ENCODE results near the gene CLEC20A.
A peak's percentile ranks its signal among the peaks of the same experiment; 100 is the strongest.

The CLEC20A gene

GRCh38 chr1:178470411-178470960 lies 26.3 kb downstream of the CLEC20A start:
- TF ChIP-seq JUND (IDR thresholded peaks at IDR 0.05; ENCODE audit: low read depth), result no peak
- in situ Hi-C loops (cut with HindIII; ENCODE audit: low pct_unique_long_range_greater_than_20kb, low sequenced_read_pairs), result no loop called here
- DNase-seq (ENCODE audit: low read depth in 1 of 2, low spot score in 1 of 2), result peak in 1 of 2 experiments; percentile 12

- in situ Hi-C loops (cut with HindIII; ENCODE audit: low pct_unique_long_range_greater_than_20kb, low sequenced_read_pairs), result no loop called here
- no peak for DNase-seq (ENCODE audit: low read depth in 1 of 2, low spot score in 1 of 2)
- no peak for TF ChIP-seq JUND (IDR thresholded peaks at IDR 0.05; ENCODE audit: low read depth)
Measured at GRCh38 chr1:178467837-178468236, 28.9 kb downstream of the CLEC20A start.

- in situ Hi-C loops (cut with HindIII; ENCODE audit: low pct_unique_long_range_greater_than_20kb, low sequenced_read_pairs), result no loop called here
- no peak for TF ChIP-seq JUND (IDR thresholded peaks at IDR 0.05; ENCODE audit: low read depth)
- no peak for DNase-seq (ENCODE audit: low read depth in 1 of 2, low spot score in 1 of 2)
Measured at GRCh38 chr1:178465011-178465410, 31.8 kb downstream of the CLEC20A start.

GRCh38 chr1:178464566-178464965 lies 32.2 kb downstream of the CLEC20A start:
- in situ Hi-C loops (cut with HindIII; ENCODE audit: low pct_unique_long_range_greater_than_20kb, low sequenced_read_pairs), result no loop called here
- no peak for DNase-seq (ENCODE audit: low read depth in 1 of 2, low spot score in 1 of 2)
- TF ChIP-seq JUND (IDR thresholded peaks at IDR 0.05; ENCODE audit: low read depth), result no peak

- in situ Hi-C loops (cut with HindIII; ENCODE audit: low pct_unique_long_range_greater_than_20kb, low sequenced_read_pairs), result no loop called here
- TF ChIP-seq JUND (IDR thresholded peaks at IDR 0.05; ENCODE audit: low read depth), result no peak
- no peak for DNase-seq (ENCODE audit: low read depth in 1 of 2, low spot score in 1 of 2)
Measured at GRCh38 chr1:178464141-178464540, 32.6 kb downstream of the CLEC20A start.

GRCh38 chr1:178461701-178462100 lies 35.1 kb downstream of the CLEC20A start:
- TF ChIP-seq JUND (IDR thresholded peaks at IDR 0.05; ENCODE audit: low read depth), result no peak
- no peak for DNase-seq (ENCODE audit: low read depth in 1 of 2, low spot score in 1 of 2)
- in situ Hi-C loops (cut with HindIII; ENCODE audit: low pct_unique_long_range_greater_than_20kb, low sequenced_read_pairs), result no loop called here

- TF ChIP-seq JUND (IDR thresholded peaks at IDR 0.05; ENCODE audit: low read depth), result no peak
- DNase-seq (ENCODE audit: low read depth in 1 of 2, low spot score in 1 of 2), result no peak
- in situ Hi-C loops (cut with HindIII; ENCODE audit: low pct_unique_long_range_greater_than_20kb, low sequenced_read_pairs), result no loop called here
Measured at GRCh38 chr1:178461104-178461503, 35.7 kb downstream of the CLEC20A start.

GRCh38 chr1:178458203-178458602 lies 38.6 kb downstream of the CLEC20A start:
- in situ Hi-C loops (cut with HindIII; ENCODE audit: low pct_unique_long_range_greater_than_20kb, low sequenced_read_pairs), result no loop called here
- DNase-seq (ENCODE audit: low read depth in 1 of 2, low spot score in 1 of 2), result no peak
- TF ChIP-seq JUND (IDR thresholded peaks at IDR 0.05; ENCODE audit: low read depth), result no peak

GRCh38 chr1:178457651-178458050 lies 39.1 kb downstream of the CLEC20A start:
- TF ChIP-seq JUND (IDR thresholded peaks at IDR 0.05; ENCODE audit: low read depth), result no peak
- no peak for DNase-seq (ENCODE audit: low read depth in 1 of 2, low spot score in 1 of 2)
- in situ Hi-C loops (cut with HindIII; ENCODE audit: low pct_unique_long_range_greater_than_20kb, low sequenced_read_pairs), result no loop called here

- in situ Hi-C loops (cut with HindIII; ENCODE audit: low pct_unique_long_range_greater_than_20kb, low sequenced_read_pairs), result no loop called here
- no peak for DNase-seq (ENCODE audit: low read depth in 1 of 2, low spot score in 1 of 2)
- no peak for TF ChIP-seq JUND (IDR thresholded peaks at IDR 0.05; ENCODE audit: low read depth)
Measured at GRCh38 chr1:178456472-178456871, 40.3 kb downstream of the CLEC20A start.

- no peak for DNase-seq (ENCODE audit: low read depth in 1 of 2, low spot score in 1 of 2)
- in situ Hi-C loops (cut with HindIII; ENCODE audit: low pct_unique_long_range_greater_than_20kb, low sequenced_read_pairs), result no loop called here
- no peak for TF ChIP-seq JUND (IDR thresholded peaks at IDR 0.05; ENCODE audit: low read depth)
Measured at GRCh38 chr1:178452013-178452412, 44.8 kb downstream of the CLEC20A start.

GRCh38 chr1:178451529-178451928 lies 45.2 kb downstream of the CLEC20A start:
- TF ChIP-seq JUND (IDR thresholded peaks at IDR 0.05; ENCODE audit: low read depth), result no peak
- no peak for DNase-seq (ENCODE audit: low read depth in 1 of 2, low spot score in 1 of 2)
- in situ Hi-C loops (cut with HindIII; ENCODE audit: low pct_unique_long_range_greater_than_20kb, low sequenced_read_pairs), result no loop called here

- TF ChIP-seq JUND (IDR thresholded peaks at IDR 0.05; ENCODE audit: low read depth), result no peak
- no peak for DNase-seq (ENCODE audit: low read depth in 1 of 2, low spot score in 1 of 2)
- in situ Hi-C loops (cut with HindIII; ENCODE audit: low pct_unique_long_range_greater_than_20kb, low sequenced_read_pairs), result no loop called here
Measured at GRCh38 chr1:178450871-178451270, 45.9 kb downstream of the CLEC20A start.

GRCh38 chr1:178442925-178443324 lies 53.8 kb downstream of the CLEC20A start:
- in situ Hi-C loops (cut with HindIII; ENCODE audit: low pct_unique_long_range_greater_than_20kb, low sequenced_read_pairs), result no loop called here
- no peak for DNase-seq (ENCODE audit: low read depth in 1 of 2, low spot score in 1 of 2)
- no peak for TF ChIP-seq JUND (IDR thresholded peaks at IDR 0.05; ENCODE audit: low read depth)

Data from T47D (cell line).